CD4-positive, alpha-beta T cell treated with Interleukin-17A for 4 hours (primary cell): ENCODE results near the gene CCDC178.
"Not testable (repeated sequence)": the region's sequence is repeated elsewhere in the genome, so short reads cannot be mapped to it uniquely, and the experiment has no call there.

Experiments
- DNase-seq: peaks from one replicate; pipeline ENCODE4 v3.0.0-alpha.2; 2020; ENCODE audit warnings: mixed read lengths

Gene CCDC178

GRCh38 chr18:33201509-33201926 lies 239.0 kb downstream of the CCDC178 start:
- no peak for DNase-seq

GRCh38 chr18:33195795-33196194 lies 244.7 kb downstream of the CCDC178 start:
- DNase-seq, result no peak

DNA sequence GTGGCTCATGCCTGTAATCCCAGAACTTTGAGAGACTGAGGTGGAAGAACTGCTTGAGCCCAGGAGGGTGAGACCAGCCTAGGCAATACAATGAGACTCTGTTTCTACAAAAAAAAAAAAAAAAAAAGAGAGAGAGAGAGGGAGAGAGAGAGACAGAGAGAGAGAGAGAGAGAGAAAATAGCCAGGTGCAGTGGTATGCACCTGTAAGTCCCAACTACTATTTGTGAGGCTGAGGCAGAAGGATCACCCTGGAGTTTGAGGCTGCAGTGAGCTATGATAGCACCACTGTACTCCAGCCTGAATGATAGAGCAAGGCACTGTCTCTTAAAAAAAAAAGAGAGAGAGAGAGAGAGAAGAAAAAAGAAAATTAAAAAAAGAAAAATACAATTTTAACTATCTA lies 245.7 kb downstream of the CCDC178 start:
- no peak for DNase-seq

DNA sequence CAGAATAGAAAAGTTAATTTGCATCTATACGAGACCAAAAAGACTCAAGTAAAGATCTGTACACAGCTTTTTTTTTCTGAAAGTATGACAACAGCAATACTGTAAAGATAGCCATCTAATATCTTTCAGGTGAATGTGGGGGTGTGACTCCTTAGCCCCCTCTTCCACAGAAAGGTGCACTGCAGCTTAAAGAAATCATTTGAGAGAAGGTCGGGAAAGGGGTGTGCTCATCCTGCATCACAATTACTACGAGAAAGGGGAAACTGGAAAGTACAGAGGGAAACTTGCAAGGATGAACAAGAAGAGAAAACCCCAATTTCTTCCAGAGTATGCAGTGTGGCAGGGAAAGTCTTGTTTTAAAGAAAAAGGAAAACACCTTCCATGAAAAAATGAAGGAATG lies 255.6 kb downstream of the CCDC178 start:
- DNase-seq, result no peak

DNA sequence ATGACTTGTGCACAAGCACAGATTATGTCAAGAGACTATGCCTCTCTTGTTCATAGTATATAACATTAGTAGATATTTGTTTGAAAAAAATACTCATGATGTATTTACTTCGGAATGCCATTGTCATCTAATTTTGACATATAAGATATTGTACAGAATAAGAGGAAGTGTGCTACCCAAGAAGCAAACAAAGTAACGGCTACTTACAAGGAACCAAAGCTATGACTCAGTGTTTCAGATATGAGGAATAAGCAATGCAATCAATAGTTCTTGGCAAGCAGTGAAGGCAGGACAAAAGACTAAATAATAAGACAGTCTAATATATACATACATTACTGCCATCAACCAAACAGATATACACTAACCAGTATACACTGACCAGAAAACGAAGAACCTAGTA lies 256.3 kb downstream of the CCDC178 start:
- DNase-seq, result no peak

DNA sequence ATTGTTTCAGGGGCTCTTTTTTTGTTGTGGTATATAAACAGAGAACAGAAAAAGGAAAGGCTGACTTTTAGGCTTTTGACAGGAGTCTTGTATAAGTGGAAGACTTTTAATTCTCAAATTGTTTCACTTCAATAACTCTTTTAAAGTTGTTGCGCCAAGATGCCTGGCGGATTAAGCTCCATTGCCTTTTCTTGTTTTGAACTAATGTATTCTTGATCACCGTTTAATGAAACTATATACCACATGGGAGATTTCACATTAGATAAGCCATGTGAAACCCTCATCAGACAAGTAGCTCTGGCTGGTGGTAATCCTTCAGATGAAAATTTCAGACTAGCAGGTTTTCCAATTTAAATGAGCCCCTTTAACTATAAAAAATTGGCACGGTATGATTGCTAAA lies 257.4 kb downstream of the CCDC178 start:
- no peak for DNase-seq

DNA sequence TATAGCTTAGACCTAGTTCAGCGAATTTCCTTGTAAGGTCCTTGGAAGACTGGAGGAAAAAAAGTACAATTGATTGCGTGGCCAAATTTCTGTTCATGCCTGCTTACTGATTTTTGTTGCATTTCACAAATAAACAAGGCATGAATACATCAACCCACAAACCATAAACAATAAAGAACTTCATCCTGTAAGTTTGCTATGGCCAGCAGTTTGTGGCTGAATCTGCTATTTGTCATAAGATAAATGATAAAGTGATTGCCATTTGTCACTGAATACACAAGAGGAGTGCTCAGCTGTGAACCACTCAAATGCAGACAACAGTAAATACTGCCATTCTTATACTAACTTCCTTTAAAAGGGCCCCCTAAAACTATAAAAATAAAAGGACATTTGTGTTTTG lies 259.5 kb downstream of the CCDC178 start:
- no peak for DNase-seq

DNA sequence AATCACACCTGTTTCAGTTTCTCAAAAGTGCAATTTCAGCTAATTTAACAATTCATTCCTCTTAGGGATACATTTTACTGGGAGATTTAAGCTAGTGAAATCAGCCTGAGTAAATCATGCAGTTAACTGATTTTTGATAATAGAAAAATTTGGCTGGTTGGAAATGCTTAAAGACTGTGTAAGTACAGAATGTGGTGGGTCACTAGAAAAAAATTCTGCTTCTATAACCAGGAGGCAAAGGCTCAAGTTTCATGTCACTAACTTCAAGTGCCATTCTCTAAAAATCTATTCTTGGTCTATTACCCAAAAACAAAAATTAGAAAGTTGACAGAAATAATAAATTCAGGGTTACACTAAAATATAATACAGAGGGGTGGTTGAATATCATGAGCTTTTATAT lies 271.3 kb downstream of the CCDC178 start:
- DNase-seq, result no peak

DNA sequence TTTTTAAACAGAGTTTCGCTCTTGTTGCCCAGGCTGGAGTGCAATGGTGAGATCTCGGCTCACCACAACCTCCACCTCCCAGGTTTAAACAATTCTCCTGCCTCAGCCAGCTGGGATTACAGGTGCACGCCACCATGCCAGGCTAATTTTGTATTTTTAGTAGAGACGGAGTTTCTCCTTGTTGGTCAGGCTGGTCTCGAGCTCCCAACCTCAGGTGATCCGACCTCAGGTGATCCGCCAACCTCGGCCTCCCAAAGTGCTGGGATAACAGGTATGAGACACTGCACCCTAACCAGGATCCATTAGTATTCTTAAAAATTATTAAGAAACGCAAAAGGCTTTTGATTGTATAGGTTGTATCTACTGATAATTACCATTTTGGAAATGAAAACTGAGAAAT lies 276.4 kb downstream of the CCDC178 start:
- DNase-seq, result not testable (repeated sequence)

DNA sequence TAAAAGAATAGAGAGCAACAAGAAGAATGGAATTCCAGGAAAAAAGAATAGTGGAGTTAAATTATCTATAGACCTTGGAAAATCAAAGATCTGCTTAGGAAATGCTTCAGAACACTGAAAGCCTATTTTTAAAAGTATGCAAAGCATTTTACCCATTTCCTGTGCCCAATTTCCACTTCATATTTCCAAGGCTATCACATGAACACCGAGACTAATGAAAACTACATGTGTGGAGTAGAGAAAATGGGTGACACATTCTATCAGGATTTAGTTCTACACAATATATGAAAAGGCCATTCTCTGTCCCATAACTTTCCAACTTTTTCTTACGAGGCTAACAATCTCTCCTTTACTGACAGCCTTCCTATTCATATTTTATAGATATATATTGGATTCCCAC lies 279.4 kb downstream of the CCDC178 start:
- no peak for DNase-seq

GRCh38 chr18:33159151-33159550 lies 281.4 kb downstream of the CCDC178 start:
- no peak for DNase-seq

DNA sequence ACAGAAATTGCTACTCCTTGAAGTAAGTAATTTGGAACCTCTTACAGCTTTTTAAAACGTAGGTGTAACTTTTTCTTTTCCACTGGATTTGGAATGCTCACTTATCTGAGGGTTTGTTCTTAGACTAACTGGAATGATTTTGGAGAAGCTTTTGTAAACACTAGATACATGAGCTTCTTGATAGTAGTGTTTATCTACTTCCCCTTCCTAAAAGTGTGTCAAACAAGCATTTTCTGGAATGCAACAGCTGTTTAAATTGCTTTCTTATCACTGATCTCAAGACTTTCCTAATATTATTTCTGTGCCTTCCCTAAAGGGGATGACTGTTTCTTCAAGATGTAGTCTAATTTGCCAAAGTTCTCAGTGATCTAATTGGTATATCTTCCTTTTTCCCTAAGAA lies 282.6 kb downstream of the CCDC178 start:
- DNase-seq, result no peak

- no peak for DNase-seq
These were observed 283.5 kb downstream of the CCDC178 start for GRCh38 chr18:33156906-33157470.

- DNase-seq, result no peak
These were observed 286.5 kb downstream of the CCDC178 start for GRCh38 chr18:33154049-33154448.

GRCh38 chr18:33152376-33152775 lies 288.1 kb downstream of the CCDC178 start:
- DNase-seq, result no peak

DNA sequence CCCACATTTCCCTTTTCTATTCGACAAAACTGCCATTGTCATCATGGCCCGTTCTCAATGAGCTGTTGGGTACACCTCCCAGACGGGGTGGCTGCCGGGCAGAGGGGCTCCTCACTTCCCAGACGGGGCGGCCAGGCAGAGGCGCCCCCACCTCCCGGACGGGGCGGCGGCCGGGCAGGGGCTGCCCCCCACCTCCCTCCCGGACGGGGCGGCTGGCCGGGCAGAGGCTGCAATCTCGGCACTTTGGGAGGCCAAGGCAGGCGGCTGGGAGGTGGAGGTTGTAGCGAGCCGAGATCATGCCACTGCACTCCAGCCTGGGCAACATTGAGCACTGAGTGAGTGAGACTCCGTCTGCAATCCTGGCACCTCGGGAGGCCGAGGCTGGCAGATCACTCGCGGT lies 292.7 kb downstream of the CCDC178 start:
- DNase-seq, result not testable (repeated sequence)

- DNase-seq, result no peak
These were observed 294.5 kb downstream of the CCDC178 start for GRCh38 chr18:33146014-33146413.

GRCh38 chr18:33135951-33136660 lies 304.4 kb downstream of the CCDC178 start:
- DNase-seq, result no peak

DNA sequence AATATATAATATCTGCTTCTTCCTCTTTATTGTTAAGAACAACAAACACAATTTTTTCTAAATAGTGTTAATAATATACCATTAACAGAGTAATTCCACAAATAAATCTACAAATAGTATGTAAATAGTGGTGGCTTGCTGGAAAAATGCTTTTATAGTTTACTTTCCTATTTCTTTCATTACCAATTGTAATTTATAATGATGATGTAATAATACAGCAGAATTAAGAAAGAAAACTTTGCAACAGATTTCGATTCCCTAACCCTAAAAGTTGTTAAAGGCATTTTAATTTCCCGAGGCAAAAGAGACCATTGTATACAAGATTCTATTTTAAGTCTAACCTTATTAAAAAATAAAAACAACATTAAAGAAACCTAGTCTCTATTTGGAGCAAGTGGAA lies 307.9 kb downstream of the CCDC178 start:
- DNase-seq, result no peak

DNA sequence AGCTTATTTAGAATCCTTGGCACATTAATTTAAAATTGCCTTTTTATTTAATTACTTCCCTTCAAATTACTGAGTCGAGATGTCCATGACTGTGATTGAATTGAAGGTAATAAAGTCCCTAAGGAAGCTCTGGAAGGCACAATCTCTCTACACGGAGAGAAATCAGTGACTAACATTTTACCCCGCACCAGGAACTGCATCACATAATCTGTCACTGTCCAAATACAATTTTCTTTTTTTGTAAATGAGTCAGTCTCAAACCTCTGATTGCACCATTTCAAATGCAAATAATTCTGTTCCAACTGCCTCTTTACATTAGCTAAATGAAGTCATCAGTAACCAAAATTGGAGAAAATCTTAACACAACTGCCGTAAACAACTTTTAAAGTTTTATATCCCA lies 311.9 kb downstream of the CCDC178 start:
- no peak for DNase-seq

DNA sequence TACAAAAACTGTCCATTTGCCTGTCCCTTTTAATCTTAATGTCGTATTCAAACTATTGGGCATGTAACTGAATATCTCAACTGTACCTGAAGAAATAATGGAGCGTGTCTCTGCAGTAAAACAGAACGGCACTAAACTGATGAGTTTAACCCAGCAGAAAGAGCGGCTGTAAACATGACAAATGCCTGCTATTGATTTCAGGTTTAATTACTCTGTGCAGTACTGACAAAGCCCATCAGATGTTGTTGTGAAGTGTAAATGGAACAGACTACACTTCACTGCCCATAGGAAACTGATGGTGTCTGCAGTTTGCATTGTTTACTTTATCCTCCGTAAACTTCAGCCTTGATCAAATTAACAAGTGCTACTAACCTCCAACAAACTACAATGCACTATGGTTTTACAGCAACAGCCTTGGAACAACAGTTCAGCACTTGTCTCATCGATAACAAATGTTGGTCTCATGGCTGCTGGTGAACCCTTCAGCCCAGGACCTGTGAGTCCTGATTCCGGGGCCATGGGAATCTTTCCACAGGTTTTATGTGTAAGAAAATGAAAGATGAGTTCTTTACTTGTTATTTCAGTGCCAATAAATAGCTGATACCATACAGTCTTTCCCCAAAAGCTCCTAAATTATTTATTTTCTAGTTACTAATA lies 316.5 kb downstream of the CCDC178 start:
- no peak for DNase-seq

DNA sequence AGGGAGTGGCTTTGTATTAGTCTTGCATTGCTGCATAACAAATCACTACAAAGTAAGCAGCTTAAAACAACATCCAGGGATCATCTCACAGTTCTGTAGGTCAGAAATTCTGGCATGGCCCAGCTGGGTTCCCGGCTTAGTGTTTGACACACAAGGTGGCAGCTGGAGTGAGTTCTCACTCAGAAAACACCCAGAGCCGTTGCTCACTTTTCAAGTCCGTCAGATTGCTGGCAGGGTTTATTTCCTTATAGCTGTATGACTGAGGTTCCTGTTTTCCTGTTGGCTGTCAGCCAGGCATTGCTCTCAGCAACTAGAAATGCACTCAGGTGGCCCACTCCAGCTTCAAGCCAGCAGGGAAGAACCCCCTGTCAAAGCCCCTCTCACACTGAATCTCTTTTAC lies 324.1 kb downstream of the CCDC178 start:
- DNase-seq, result no peak

DNA sequence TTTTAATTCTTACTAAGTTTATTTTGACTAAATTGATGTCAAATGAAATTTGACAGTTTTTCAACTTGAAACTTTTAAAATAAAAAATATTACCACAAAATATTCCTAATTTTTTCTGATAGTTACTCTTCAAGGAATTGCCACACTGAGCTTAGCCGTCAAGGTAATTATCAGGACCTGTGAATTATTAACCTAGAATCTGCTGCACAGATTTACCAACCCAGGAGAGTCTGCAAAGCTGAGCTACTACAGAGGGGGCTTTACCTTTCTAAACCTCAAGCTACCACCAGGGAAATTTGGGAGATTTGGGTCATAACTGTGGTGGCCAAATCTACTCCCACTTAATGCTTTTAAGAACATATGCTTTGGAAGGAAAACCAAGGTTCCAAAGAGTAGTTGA lies 324.6 kb downstream of the CCDC178 start:
- DNase-seq, result no peak

GRCh38 chr18:33115476-33115875 lies 325.0 kb downstream of the CCDC178 start:
- DNase-seq, result no peak

- no peak for DNase-seq
These were observed 325.8 kb downstream of the CCDC178 start for GRCh38 chr18:33114749-33115148.
